Smooth muscle cell (in vitro differentiated cells): ENCODE data around the gene INSIG1. TPM values are rescaled to one million over a fixed set of nuclear protein-coding genes. Genes with fewer than 3 reads are reported as not detected.

Experiments used
- DNase-seq: peaks from one replicate; lab custom pipeline; 2025; ENCODE audit not compliant: unreplicated experiment; lab: John Stamatoyannopoulos, UW
- H2AFZ ChIP-seq: fragments of 200-600 bp; sonication (generic); 2 replicates; pipeline ENCODE4 v1.6.0; 2016; ENCODE audit warnings: antibody characterized with exemption, low read depth, mild to moderate bottlenecking
- H3F3A ChIP-seq: fragments of 200-600 bp; sonication (generic); 2 replicates; pipeline ENCODE4 v1.6.0; 2017; ENCODE audit warnings: antibody characterized with exemption, low read depth
- H3K27ac ChIP-seq: fragments of 200-600 bp; sonication (generic); 2 replicates; pipeline ENCODE4 v1.5.1; 2016; ENCODE audit warnings: low read depth, mild to moderate bottlenecking
- H3K27me3 ChIP-seq: fragments of 200-600 bp; sonication (generic); 2 replicates; pipeline ENCODE4 v1.6.1; 2016; ENCODE audit warnings: low read depth, mild to moderate bottlenecking
- H3K36me3 ChIP-seq: fragments of 200-600 bp; sonication (generic); 2 replicates; pipeline ENCODE4 v1.5.1; 2016; ENCODE audit warnings: low read depth
- H3K4me1 ChIP-seq: fragments of 200-600 bp; sonication (generic); 2 replicates; pipeline ENCODE4 v1.5.1; 2016; ENCODE audit warnings: low read depth
- H3K4me2 ChIP-seq: fragments of 200-600 bp; sonication (generic); 2 replicates; pipeline ENCODE4 v1.6.0; 2016; ENCODE audit warnings: mild to moderate bottlenecking
- H3K4me3 ChIP-seq: fragments of 200-600 bp; sonication (generic); 2 replicates; pipeline ENCODE4 v1.5.1; 2016; ENCODE audit warnings: mild to moderate bottlenecking
- H3K79me2 ChIP-seq: fragments of 200-600 bp; sonication (generic); 2 replicates; pipeline ENCODE4 v1.6.0; 2016; ENCODE audit warnings: low read depth, mild to moderate bottlenecking
- H3K9ac ChIP-seq: fragments of 200-600 bp; sonication (generic); 2 replicates; pipeline ENCODE4 v1.6.0; 2016; ENCODE audit warnings: low read depth
- H3K9me3 ChIP-seq: fragments of 200-600 bp; sonication (generic); replicated peaks from 2 replicates; pipeline ENCODE4 v1.5.1; 2016; ENCODE audit warnings: low read depth
- H4K20me1 ChIP-seq: fragments of 200-600 bp; sonication (generic); 2 replicates; pipeline ENCODE4 v1.6.0; 2016; ENCODE audit warnings: low read depth
- CTCF ChIP-seq: fragments of 200-600 bp; sonication (generic); IDR thresholded peaks from 2 replicates; pipeline ENCODE4 v1.5.1; 2017; ENCODE audit warnings: borderline replicate concordance, mild to moderate bottlenecking, antibody characterized with exemption; ENCODE audit not compliant: insufficient read depth, poor library complexity, severe bottlenecking
- WGBS: methylation state at CpG from one replicate; pipeline ENCODE4 v1.1.7; 2016; ENCODE audit warnings: low lambda C conversion rate; 5-methylcytosine and 5-hydroxymethylcytosine counted together
- polyA plus RNA-seq: library from polyadenylated mRNA; unstranded; fragments of >200 nt; fragmentation: Nextera tagmentation; extraction: Ambion mirVana; gene quantifications from 2 replicates; pipeline ENCODE4 v1.2.1, GENCODE V29; 2016
- total RNA-seq: library from RNA; depleted of rRNA; stranded (reverse); fragments of >200 nt; gene quantifications from 2 replicates; pipeline ENCODE4 v1.2.3, GENCODE V29; 2014

INSIG1 gene
- total and polyA plus RNA-seq, 2 experiments from 2014 or later: 277 to 302 TPM

- no peaks in the 10 kb centered on the region for H3K9me3 ChIP-seq
- H3K4me1 ChIP-seq: peaks cover 27% of the 10 kb centered on the region
- H3K79me2 ChIP-seq: peaks cover 43% of the 10 kb centered on the region
- H3K9ac ChIP-seq: peak overlapping the region; percentile 91
- H3F3A ChIP-seq: peaks cover 10% of the 10 kb centered on the region
- peak overlapping the region; percentile 88 for H3K4me2 ChIP-seq
- TF ChIP-seq CTCF: no peak
- H2AFZ ChIP-seq: no peak overlapping the region
- peak overlapping the region; percentile 84 for H3K27ac ChIP-seq
- H4K20me1 ChIP-seq: peaks cover 62% of the 10 kb centered on the region
- 1% methylated on average over 27 of the region's 27 CpGs for WGBS
- DNase-seq: peak; percentile 41
- H3K4me3 ChIP-seq: peak overlapping the region; percentile 88
- H3K36me3 ChIP-seq: peaks cover 4% of the 10 kb centered on the region
- H3K27me3 ChIP-seq: no peaks in the 10 kb centered on the region
Observed at GRCh38 chr7:155298834-155299534, 1.3 kb downstream of the INSIG1 start.

DNA sequence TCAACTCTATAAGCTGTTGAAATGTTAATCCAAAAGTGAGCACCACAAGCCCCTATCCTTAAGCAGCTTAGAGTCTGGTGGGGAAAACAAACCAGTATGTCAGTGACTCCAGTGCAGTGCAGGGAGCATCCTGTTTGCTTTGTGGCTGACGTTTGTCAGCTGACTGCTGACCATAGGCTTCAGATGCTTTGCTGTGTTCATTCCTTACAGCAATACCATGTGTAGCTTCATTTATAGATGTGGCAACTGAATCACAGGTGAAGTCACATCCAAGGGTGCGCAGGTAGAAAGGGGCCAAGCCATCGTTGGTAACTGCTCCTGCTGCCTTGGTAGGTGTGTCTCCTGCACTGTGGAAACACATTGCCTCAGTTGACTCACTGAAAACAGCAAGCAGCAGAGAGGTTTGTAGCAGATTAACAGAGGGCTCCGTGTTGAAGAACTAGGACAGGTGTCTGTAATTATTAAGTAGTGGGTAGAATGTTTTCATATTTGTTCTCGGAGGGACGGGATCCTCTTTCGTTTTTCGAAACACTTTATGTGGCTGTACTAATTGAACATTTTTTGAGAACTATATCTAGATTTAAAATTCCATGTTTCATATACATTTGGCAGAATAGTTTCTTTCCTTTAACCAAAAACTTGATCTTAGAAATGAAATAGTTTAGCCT, 2.0 kb downstream of the INSIG1 start:
- DNase-seq: no peak
- peak overlapping the region; percentile 88 for H3K4me2 ChIP-seq
- peak overlapping the region; percentile 84 for H3K27ac ChIP-seq
- H3K4me3 ChIP-seq: peak overlapping the region; percentile 88
- H3K4me1 ChIP-seq: peaks cover 27% of the 10 kb centered on the region
- H3F3A ChIP-seq: peaks cover 10% of the 10 kb centered on the region
- no peak overlapping the region for H2AFZ ChIP-seq
- H3K79me2 ChIP-seq: peaks cover 46% of the 10 kb centered on the region
- H3K36me3 ChIP-seq: peaks cover 11% of the 10 kb centered on the region
- no peaks in the 10 kb centered on the region for H3K9me3 ChIP-seq
- H3K27me3 ChIP-seq: no peaks in the 10 kb centered on the region
- H3K9ac ChIP-seq: peak overlapping the region; percentile 26
- no peak for TF ChIP-seq CTCF
- H4K20me1 ChIP-seq: peaks cover 69% of the 10 kb centered on the region
- WGBS: 63% methylated on average over 8 of the region's 8 CpGs

DNA sequence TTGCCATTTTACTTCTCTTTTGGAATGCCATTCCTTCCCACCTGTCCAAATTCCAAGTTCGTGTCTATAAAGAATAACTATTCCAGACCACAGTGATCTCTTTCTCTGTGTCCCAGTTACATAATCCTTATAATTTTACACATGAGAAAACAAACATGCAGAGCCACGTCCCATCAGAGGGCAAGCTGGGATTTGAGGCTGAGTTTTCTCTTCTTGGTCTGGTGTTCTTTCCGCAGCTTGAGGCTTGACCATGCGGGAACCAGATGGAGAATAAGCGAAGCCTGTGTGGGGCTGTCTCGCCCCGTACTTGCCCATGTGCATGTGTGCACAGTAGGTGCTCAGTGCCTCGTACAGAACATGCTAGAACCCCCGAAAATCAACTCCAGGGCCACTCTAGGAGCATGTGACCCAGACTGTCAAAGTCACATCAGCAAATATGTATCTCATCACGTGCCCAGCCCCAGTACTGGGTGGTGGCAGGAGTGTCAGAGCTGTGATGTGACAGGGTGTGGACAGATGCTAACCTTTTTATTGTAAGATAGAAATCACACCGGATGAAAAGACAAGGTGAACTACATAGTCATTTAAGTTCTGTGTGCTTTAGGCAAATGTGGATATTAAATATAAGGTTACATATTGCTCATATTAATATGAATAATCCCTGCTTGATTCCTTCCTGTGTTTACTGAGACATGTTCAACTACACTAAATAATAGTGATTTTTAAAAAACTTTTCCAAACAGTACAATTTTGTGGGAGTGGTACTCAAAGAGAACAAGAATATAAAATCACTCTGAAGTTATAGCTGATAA, 3.2 kb downstream of the INSIG1 start:
- Histone ChIP-seq H3K27ac (no peak overlapping the region), H3K4me3 (peak overlapping the region; percentile 88), H4K20me1 (peaks cover 81% of the 10 kb centered on the region), H3K4me2 (peak overlapping the region; percentile 88), H3K79me2 (peaks cover 46% of the 10 kb centered on the region), H3F3A (peaks cover 10% of the 10 kb centered on the region), H3K27me3 (no peaks in the 10 kb centered on the region), H3K9ac (no peak overlapping the region), H3K4me1 (peaks cover 27% of the 10 kb centered on the region), H2AFZ (no peak overlapping the region), H3K36me3 (peaks cover 11% of the 10 kb centered on the region), H3K9me3 (no peaks in the 10 kb centered on the region)
- TF ChIP-seq CTCF: no peak
- DNase-seq: no peak
- WGBS: 82% methylated on average over 11 of the region's 11 CpGs
